CD4-positive, alpha-beta T cell treated with Interferon alpha-2 for 1 hour (primary cell): ENCODE data around the gene ZNF275.
"Not testable (repeated sequence)": the region's sequence is repeated elsewhere in the genome, so short reads cannot be mapped to it uniquely, and the experiment has no call there.

Experiments
- DNase-seq, 2 donors: peaks; one replicate each; pipeline ENCODE4 v3.0.0-alpha.2; 2020 to 2022

The ZNF275 gene

GRCh38 chrX:153361781-153362397, 27.9 kb downstream of the ZNF275 start:
- DNase-seq, result no peak

- DNase-seq, result no peak
Measured at GRCh38 chrX:153365670-153366069, 31.7 kb downstream of the ZNF275 start.

GRCh38 chrX:153366119-153366518, 32.2 kb downstream of the ZNF275 start:
- DNase-seq, result no peak

DNA sequence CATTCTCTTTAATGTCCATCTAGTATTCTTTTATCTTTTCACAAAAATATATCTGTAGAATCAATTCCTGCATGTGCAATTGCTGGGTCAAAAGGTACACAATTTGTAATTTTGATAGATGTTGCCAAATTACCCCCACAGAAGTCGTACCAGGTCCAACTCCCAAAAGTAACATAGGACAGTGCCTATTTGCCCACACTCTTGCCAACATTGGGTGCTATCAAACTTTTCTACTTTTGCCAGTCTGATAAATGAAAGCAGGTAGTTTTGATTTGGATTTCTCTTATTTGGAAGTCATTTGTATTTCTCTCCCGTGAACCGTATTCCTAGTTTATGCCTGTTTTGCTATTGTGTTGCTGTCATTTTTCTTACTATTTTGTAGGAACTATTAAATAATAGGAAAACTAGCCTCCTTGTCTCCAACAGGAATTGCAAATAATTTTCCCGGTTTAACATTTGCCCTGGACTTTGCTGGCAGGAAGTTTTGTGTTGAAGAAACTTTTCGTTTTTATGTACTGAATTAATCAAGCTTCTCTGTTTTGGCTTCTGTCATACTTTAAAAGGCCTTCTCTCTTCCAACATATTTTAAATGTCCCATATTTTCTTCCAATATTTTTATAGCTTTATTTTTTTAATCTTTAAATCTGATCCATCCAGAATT, 33.1 kb downstream of the ZNF275 start:
- DNase-seq, result no peak

DNA sequence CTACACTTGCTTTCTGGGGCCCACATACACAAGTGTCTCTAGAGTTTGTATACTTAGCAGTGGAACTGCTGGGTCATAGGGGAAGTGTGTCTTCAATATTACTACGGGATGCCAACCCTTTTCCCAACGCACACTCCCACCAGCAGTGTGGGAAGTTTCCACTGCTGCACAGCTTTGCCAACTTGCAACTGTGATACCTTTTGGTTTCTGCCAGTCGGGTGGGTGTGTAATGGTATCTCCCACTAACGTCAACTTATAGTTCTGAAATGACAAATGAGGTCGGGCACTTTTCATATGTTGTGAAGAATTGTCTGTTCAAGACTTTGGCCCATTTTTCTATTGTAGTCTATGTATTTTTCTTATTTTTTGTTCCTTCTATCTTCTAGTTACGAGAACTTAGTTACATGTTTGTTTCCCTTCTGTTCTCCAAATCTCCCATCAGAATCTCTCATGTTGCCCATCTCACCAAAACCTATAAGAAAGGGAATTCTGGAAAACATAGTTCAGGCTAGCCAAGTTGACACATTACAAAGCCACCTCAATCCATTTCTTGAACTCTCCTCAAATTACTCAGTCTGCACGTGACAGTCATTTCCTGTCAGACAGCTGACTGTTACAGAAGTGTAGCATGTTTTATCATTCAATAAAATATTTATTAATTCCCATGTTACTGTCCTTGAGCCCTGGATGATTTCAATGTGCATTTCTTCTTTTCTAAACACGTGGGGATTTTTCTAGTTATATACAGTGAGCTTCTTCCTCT, 36.5 kb downstream of the ZNF275 start:
- DNase-seq, result no peak

GRCh38 chrX:153371256-153371655, 37.3 kb downstream of the ZNF275 start:
- DNase-seq, result no peak

- DNase-seq, result no peak
Measured at GRCh38 chrX:153372949-153373348, 39.0 kb downstream of the ZNF275 start.

- DNase-seq, result no peak
Measured at GRCh38 chrX:153374426-153374825, 40.5 kb downstream of the ZNF275 start.

- DNase-seq, result no peak
Measured at GRCh38 chrX:153375571-153375970, 41.6 kb downstream of the ZNF275 start.

- DNase-seq, result no peak
Measured at GRCh38 chrX:153377727-153378126, 43.8 kb downstream of the ZNF275 start.

- no peak for DNase-seq
Measured at GRCh38 chrX:153378607-153379006, 44.7 kb downstream of the ZNF275 start.

DNA sequence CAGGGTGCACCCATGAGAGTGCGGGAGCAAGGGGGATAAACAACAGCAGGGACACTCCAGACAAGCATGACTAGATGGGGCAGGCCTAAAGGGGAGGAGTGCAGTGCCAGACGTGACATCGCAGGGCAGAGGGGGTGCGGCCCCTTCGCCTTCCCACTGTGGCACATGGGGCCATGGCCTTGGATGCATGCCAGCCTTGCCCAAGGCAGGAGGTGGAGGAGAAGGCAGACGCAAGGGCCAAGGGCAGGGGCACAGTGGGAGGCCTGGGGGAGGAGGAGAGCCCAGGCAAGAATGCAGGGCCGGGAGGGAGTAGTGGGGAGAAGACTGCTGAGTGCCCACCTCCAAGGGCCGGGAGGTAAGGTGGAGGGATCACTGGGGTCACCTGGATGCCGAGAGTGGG, 45.6 kb downstream of the ZNF275 start:
- DNase-seq, result no peak

DNA sequence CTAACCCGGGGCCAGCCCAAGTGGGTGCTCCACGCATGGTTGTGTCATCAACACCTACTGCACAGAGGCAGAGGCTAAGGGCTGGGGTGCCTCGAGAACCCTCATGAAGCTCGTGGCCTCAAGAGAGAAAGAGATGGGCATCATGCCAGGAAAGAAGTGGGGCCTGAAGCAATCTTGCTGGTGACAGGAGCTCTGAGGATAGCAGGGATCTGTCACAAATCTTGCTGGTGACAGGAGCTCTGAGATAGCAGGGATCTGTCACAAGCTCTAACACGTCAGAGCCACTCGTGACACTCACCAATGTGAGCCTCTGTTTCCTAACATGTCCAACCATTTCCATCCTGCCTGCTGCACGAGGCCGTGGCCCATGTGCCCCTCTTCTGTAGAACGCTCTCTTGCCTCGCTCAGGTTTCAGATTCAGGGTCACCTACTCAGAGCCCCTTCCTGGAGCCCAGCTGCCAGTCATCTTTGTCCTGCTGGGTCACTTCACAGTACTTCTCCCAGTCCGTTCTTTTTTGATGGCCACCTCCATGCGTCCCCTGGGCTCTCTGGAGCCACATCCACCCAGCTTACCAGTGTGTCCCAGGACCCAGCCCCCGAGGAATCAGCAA, 46.1 kb downstream of the ZNF275 start:
- no peak for DNase-seq

DNA sequence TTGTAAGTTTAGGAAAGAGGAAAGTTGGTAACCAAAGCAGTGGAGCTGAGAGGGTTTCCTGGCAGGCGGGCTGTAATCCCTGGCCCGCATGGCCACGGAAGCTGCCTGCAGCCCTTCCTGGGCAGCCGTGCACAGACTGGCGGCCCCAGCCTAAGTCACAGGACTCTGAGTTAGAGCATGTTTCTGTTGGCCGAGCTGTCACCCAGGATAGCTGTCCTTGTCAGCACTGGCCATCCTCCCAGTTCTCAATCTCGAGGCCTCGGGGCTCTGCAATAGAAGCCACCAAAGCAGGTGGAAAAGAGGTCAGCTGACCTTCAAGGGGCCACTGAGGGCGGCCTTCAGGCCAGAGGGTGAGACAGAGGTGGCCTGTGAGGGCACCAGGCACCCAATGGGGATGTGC, 46.7 kb downstream of the ZNF275 start:
- DNase-seq, result no peak

DNA sequence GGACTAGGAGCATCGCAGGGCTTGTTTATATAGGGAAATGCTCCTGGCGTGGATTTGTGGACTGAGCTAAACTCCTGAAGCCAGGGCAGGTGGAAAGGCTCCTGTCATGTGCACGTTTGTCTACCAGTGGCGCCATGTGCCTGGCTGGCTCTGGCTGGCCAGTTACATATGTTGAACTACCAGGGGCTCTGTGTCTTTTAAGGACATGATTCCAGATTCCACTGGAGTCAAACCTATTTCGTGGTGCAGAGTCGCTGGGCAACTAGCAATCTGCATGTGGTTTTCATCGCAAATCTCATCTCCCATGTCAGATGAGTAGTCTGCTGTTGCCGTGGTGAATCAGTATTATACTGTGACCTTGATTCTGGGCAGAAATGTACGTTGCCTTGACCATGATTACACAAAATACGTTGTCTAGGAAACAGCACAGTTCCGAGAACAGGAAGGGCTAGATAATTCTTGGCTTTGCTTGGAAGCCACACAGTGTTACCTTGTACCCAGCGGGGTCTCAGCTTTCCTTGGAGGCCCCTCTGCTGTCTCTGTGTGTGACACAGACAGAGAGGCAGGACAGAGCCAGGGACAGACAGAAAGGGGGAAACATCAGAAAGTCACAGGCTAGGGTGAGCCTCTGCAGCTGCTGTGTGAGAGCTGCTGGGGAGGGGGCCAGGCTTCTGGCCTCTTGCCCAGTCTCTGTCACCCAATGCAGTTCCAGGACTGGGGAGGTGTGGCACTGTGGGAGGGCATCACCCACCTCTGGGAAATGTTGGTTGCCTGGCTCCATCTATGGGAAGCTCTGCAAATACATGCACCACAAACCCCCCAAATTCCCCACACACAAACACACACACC, 48.0 kb downstream of the ZNF275 start:
- DNase-seq, result peak in 1 of 2 donors; percentile 23

- no peak for DNase-seq
Measured at GRCh38 chrX:153382563-153383482, 48.9 kb downstream of the ZNF275 start.

GRCh38 chrX:153384390-153384789, 50.4 kb downstream of the ZNF275 start:
- DNase-seq, result no peak

GRCh38 chrX:153384973-153385372, 51.0 kb downstream of the ZNF275 start:
- DNase-seq, result not testable (repeated sequence)

DNA sequence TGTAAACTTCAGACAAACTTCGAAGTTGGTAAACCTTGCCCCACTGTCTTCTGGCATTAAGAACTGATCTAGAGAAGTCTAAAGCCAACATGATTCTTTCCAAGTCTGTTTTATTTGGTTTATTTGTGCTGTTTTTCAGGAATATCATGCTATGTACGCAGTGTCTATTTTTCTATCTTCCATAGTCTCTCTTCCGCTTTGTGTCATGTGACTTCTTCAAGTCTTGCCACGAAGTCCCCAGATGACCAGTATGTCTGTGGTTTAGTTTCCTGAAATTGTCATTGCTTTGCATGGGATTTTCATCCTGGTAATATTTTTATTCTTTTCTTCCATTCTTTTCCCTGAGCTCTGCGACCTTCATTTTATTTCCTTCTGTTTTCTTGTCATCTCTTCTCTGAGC, 52.1 kb downstream of the ZNF275 start:
- DNase-seq, result no peak

- no peak for DNase-seq
Measured at GRCh38 chrX:153387345-153387744, 53.4 kb downstream of the ZNF275 start.

GRCh38 chrX:153387987-153388721, 54.2 kb downstream of the ZNF275 start:
- DNase-seq, result no peak
